ENCODE data around the gene YJU2. TPM values are rescaled to one million over a fixed set of nuclear protein-coding genes. Genes with fewer than 3 reads are reported as not detected.

The YJU2 gene
- total RNA-seq, 1 donor from 2014 or later, result 21.7 TPM

Other genes with a start within 250 kb of the YJU2 start
- 28.8 and 29.4 TPM in 2 replicates for gene PIAS4, start 239.3 kb upstream of the YJU2 start, total RNA-seq
- gene ZBTB7A, start 180.2 kb upstream of the YJU2 start, total RNA-seq, result 29.4 and 30.0 TPM in 2 replicates
- 174 and 182 TPM in 2 replicates for gene MAP2K2, start 123.0 kb upstream of the YJU2 start, total RNA-seq
- gene CREB3L3, start 93.4 kb upstream of the YJU2 start, total RNA-seq, result not detected in 2 replicates
- 23.9 and 26.0 TPM in 2 replicates for gene SIRT6, start 64.5 kb upstream of the YJU2 start, total RNA-seq
- 0.73 and 0.89 TPM in 2 replicates for gene ANKRD24, start 64.4 kb upstream of the YJU2 start, total RNA-seq
- 1.0 and 1.6 TPM in 2 replicates for gene EBI3, start 17.6 kb upstream of the YJU2 start, total RNA-seq
- gene SHD, start 32.2 kb downstream of the YJU2 start, total RNA-seq, result 0.21 TPM in 1 of 2 replicates, not detected in the other
- not detected in 2 replicates for gene TMIGD2, start 55.3 kb downstream of the YJU2 start, total RNA-seq
- 13.3 and 15.6 TPM in 2 replicates for gene FSD1, start 57.5 kb downstream of the YJU2 start, total RNA-seq
- gene STAP2, start 91.7 kb downstream of the YJU2 start, total RNA-seq, result 2.7 and 5.9 TPM in 2 replicates
- 14.2 and 20.0 TPM in 2 replicates for gene MPND, start 96.5 kb downstream of the YJU2 start, total RNA-seq
- gene SH3GL1, start 153.5 kb downstream of the YJU2 start, total RNA-seq, result 105 and 115 TPM in 2 replicates
- gene CHAF1A, start 155.6 kb downstream of the YJU2 start, total RNA-seq, result 9.7 and 14.0 TPM in 2 replicates
- gene UBXN6, start 210.7 kb downstream of the YJU2 start, total RNA-seq, result 96.8 and 106 TPM in 2 replicates
- 59.8 and 68.8 TPM in 2 replicates for gene HDGFL2, start 225.2 kb downstream of the YJU2 start, total RNA-seq